Transverse colon (tissue), 4 donors: Measurements from ENCODE around the gene COLEC11.
"Not testable (repeated sequence)": the region's sequence is repeated elsewhere in the genome, so short reads cannot be mapped to it uniquely, and the experiment has no call there.

Source experiments
- CTCF ChIP-seq, 5 experiments: fragments of 200-600 bp in 3 of 5; fragments of 450-650 bp in 2 of 5; sonication (generic) in 3 of 5; IDR thresholded peaks; 1 replicate in 2 of 5; 2 replicates in 3 of 5; pipeline ENCODE4 v1.5.1; 2016 to 2017; ENCODE audit warnings: antibody characterized with exemption in 5 of 5, inconsistent platforms in 3 of 5, mild to moderate bottlenecking in 2 of 5, moderate library complexity in 1 of 5
- EP300 ChIP-seq: sonication (generic); formaldehyde crosslinking; IDR thresholded peaks from one replicate; pipeline ENCODE4 v1.6.1; 2017; ENCODE audit warnings: antibody characterized with exemption, low read depth
- POLR2A ChIP-seq: fragments of 450-650 bp; IDR thresholded peaks from one replicate; pipeline ENCODE4 v1.6.1; 2016; ENCODE audit warnings: antibody characterized with exemption, mild to moderate bottlenecking, moderate library complexity
- POLR2AphosphoS5 ChIP-seq, 3 donors: sonication (generic); formaldehyde crosslinking; IDR thresholded peaks; one replicate each; pipeline ENCODE4 v1.6.1; 2016; ENCODE audit warnings: antibody characterized with exemption in 3 of 3

GRCh38 chr2:3635975-3636327 is 41.0 kb downstream of the COLEC11 start:
- TF ChIP-seq CTCF (IDR thresholded peaks at IDR 0.05); POLR2A; POLR2AphosphoS5 (IDR thresholded peaks at IDR 0.05); EP300: not testable (repeated sequence)
